ENCODE results near the gene PTPRE.

DNA sequence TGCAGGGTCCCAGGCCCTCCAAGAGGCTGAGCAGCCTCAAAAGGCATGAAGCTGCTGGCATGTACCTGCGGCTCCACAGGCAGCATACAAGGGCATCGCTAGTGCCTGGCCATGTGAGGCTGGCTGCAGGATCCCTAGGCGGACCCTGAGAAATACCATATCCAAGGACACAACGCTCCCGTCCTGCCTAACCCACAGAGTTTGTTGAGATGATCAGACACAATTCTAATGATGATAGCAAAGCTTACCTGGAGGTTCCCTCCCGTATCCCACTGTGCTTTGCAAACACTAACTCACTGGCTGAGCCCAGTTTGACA, 31.5 kb upstream of the PTPRE start:
- TF ChIP-seq USF2 (IDR thresholded peaks at IDR 0.05; ENCODE audit: borderline replicate concordance, low read depth, low read length) (no peak), CTCF (IDR thresholded peaks at IDR 0.05) (no peak)
- TF ChIP-seq, protein P1, sequence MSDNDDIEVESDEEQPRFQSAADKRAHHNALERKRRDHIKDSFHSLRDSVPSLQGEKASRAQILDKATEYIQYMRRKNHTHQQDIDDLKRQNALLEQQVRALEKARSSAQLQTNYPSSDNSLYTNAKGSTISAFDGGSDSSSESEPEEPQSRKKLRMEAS (IDR thresholded peaks at IDR 0.05; ENCODE audit: low read depth) = no peak
